Body of pancreas (tissue), 4 donors: ENCODE results near the gene SNX21. TPM values are rescaled to one million over a fixed set of nuclear protein-coding genes. Genes with fewer than 3 reads are reported as not detected.

Source experiments
- ATAC-seq: fragments of 150-250 bp; one replicate; pipeline ENCODE4 v1.9.1; 2016
- DNase-seq, 4 donors: peaks; one replicate each; pipeline ENCODE4 v3.0.0-alpha.2; 2019
- H3K27ac ChIP-seq, 4 donors: fragments of 200-600 bp; sonication (generic); 1 replicate in 3 of 4; 2 replicates in 1 of 4; pipeline versions ENCODE4 v1.5.1 to v1.6.1; 2016 to 2019; ENCODE audit warnings: mild to moderate bottlenecking in 1 of 4, mixed read lengths in 1 of 4, moderate library complexity in 1 of 4
- H3K27me3 ChIP-seq, 2 donors: fragments of 200-600 bp; sonication (generic); one replicate each; pipeline ENCODE4 v1.6.0; 2016; ENCODE audit warnings: mild to moderate bottlenecking in 1 of 2
- H3K36me3 ChIP-seq, 2 donors: fragments of 200-600 bp; sonication (generic); replicated peaks in 1 of 2; 2 replicates each; pipeline ENCODE4 v1.5.1; 2016; ENCODE audit warnings: low read depth in 2 of 2; ENCODE audit not compliant: insufficient read depth in 1 of 2
- H3K4me1 ChIP-seq: fragments of 200-600 bp; sonication (generic); one replicate; pipeline ENCODE4 v1.6.0; 2016
- H3K4me3 ChIP-seq, 2 donors: fragments of 200-600 bp; sonication (generic); 1 replicate in 1 of 2; 2 replicates in 1 of 2; pipeline ENCODE4 v1.5.1; 2016 to 2019
- H3K9me3 ChIP-seq, 3 donors: fragments of 200-600 bp; sonication (generic); 1 replicate in 2 of 3; 2 replicates in 1 of 3; pipeline ENCODE4 v1.5.1; 2016
- POLR2A ChIP-seq, 3 donors: fragments of 450-650 bp; IDR thresholded peaks; one replicate each; pipeline ENCODE4 v1.6.1; 2016; ENCODE audit warnings: antibody characterized with exemption in 3 of 3, mild to moderate bottlenecking in 2 of 3
- WGBS, 2 donors: methylation state at CpG; one replicate each; pipeline ENCODE4 v1.1.5; 2017; 5-methylcytosine and 5-hydroxymethylcytosine counted together
- intact Hi-C: fragments of 100-400 bp; cut with DNase I; formaldehyde crosslinking; loops from one replicate; pipeline ENCODE4 v1.15.1; 2023
- total RNA-seq, 2 donors: library from RNA; depleted of rRNA; stranded (reverse); fragments of >200 nt; gene quantifications; one replicate each; pipeline ENCODE4 v1.1.0, GENCODE V29; 2016
- TF ChIP-seq, protein P1 (sequence below), 7 experiments: fragments of 450-650 bp in 4 of 7; fragments of 200-600 bp in 3 of 7; sonication (generic) in 3 of 7; IDR thresholded peaks; one replicate each; pipeline ENCODE4 v1.5.1; 2016 to 2019; ENCODE audit warnings: antibody characterized with exemption in 7 of 7

SNX21 gene
- total RNA-seq, 2 donors from 2014 or later, result 42.8 to 46.5 TPM

DNA sequence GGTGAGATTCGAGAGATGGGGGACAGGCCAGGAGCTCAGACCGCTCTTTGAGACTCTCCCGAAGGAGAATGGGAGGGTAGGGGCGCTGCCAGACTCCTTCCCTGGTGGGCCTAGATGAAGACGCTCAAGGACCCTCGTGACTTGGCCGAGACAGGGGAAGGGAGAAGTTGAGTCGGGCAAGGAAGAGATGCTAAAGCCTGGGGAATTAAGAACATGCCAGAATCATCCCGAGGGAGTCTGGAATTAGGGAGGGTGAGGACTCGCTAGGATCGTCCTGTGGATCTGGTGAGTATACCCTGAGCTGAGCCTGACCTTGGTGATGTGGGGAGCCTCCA, 20.6 kb upstream of the SNX21 start:
- Histone ChIP-seq H3K4me3 (peak overlapping the region in 1 of 2 donors; percentile 41), H3K36me3 (peaks cover 0 to 16% of the 10 kb centered on the region in 2 donors), H3K27ac (no peak overlapping the region), H3K27me3 (no peaks in the 10 kb centered on the region), H3K9me3 (no peaks in the 10 kb centered on the region), H3K4me1 (peaks cover 6% of the 10 kb centered on the region)
- DNase-seq, result no peak
- 10 to 11% methylated on average over 10 to 11 of the region's 11 CpGs for WGBS, 2 donors
- ATAC-seq, result no peak
- intact Hi-C loops, result no loop called here
- no peak for TF ChIP-seq POLR2A (IDR thresholded peaks at IDR 0.05)
- TF ChIP-seq, protein P1, sequence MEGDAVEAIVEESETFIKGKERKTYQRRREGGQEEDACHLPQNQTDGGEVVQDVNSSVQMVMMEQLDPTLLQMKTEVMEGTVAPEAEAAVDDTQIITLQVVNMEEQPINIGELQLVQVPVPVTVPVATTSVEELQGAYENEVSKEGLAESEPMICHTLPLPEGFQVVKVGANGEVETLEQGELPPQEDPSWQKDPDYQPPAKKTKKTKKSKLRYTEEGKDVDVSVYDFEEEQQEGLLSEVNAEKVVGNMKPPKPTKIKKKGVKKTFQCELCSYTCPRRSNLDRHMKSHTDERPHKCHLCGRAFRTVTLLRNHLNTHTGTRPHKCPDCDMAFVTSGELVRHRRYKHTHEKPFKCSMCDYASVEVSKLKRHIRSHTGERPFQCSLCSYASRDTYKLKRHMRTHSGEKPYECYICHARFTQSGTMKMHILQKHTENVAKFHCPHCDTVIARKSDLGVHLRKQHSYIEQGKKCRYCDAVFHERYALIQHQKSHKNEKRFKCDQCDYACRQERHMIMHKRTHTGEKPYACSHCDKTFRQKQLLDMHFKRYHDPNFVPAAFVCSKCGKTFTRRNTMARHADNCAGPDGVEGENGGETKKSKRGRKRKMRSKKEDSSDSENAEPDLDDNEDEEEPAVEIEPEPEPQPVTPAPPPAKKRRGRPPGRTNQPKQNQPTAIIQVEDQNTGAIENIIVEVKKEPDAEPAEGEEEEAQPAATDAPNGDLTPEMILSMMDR (IDR thresholded peaks at IDR 0.05), result no peak

DNA sequence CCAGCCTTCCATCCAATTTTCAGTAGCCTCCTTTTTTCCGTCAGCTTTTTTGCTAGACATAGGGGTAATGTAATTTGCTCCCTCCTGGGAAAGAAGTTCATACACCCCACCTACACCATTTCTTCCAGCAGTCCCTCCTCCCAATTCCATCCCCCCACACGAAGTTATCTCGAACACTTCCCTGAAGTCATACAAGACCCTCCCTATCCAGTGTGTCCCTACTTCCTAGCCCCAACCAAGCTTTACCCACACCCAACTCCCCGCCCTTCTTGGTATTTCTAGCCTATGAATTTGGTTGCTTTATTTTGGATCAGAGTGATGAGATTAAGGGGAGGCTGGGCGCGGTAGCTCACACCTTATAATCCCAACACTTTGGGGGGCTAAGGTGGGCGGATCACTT, 20.1 kb upstream of the SNX21 start:
- ATAC-seq (no peak), DNase-seq (no peak)
- TF ChIP-seq, protein P1 (IDR thresholded peaks at IDR 0.05), result no peak
- TF ChIP-seq POLR2A (IDR thresholded peaks at IDR 0.05), result no peak
- Histone ChIP-seq H3K27me3 (no peaks in the 10 kb centered on the region), H3K36me3 (peaks cover 0 to 13% of the 10 kb centered on the region in 2 donors), H3K4me1 (peaks cover 6% of the 10 kb centered on the region), H3K9me3 (no peaks in the 10 kb centered on the region), H3K4me3 (no peak overlapping the region), H3K27ac (no peak overlapping the region)
- intact Hi-C loops, result no loop called here
- 55 to 63% methylated on average over 7 of the region's 7 CpGs for WGBS, 2 donors

DNA sequence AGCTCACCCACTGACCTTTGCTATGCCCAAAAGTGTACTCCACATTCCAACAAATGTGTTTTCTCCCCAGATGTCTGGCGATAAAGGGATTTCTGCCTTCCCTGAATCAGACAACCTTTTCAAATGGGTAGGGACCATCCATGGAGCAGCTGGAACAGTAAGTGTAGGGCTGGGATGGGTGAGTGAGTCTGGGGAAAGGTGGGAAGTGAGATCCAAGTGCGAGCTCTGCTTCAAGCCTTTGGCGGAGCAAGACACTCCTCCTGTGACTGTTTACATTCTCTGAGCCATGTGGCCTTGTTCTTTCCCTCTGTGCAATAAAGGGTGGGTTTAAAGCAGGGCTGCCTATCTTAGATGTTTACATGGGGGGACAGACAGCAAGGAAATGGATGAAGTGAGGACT, 19.3 kb upstream of the SNX21 start:
- 67 to 78% methylated on average over 3 of the region's 3 CpGs for WGBS, 2 donors
- Histone ChIP-seq H3K9me3 (no peaks in the 10 kb centered on the region), H3K4me3 (no peak overlapping the region), H3K27ac (no peak overlapping the region), H3K27me3 (no peaks in the 10 kb centered on the region), H3K36me3 (peaks cover 0 to 9% of the 10 kb centered on the region in 2 donors), H3K4me1 (peaks cover 6% of the 10 kb centered on the region)
- intact Hi-C loops, result no loop called here
- no peak for ATAC-seq
- TF ChIP-seq, protein P1 (IDR thresholded peaks at IDR 0.05), result no peak
- TF ChIP-seq POLR2A (IDR thresholded peaks at IDR 0.05), result no peak
- no peak for DNase-seq

DNA sequence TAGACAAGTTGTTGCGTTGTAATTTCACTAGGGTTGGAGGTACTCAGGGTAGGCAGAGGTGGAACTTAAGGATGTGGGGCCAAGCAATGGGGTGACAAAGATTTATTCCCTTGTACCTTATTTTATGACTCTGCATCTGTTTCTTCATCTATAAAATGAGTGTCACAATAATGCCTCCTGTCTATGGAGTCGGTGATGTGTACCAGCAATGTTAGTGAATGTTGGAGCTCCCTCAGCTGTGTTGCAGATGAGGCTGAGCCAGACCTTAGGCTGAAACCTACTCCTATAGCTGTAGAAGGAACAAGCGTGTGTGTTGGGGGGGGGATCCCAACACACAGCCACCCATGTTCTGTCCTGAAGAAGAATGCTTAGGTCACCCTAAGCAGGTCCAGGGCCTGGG, 16.6 kb upstream of the SNX21 start:
- Histone ChIP-seq H3K9me3 (no peaks in the 10 kb centered on the region), H3K36me3 (no peaks in the 10 kb centered on the region), H3K4me1 (peaks cover 6% of the 10 kb centered on the region), H3K4me3 (no peak overlapping the region), H3K27me3 (peaks cover 0 to 9% of the 10 kb centered on the region in 2 donors), H3K27ac (no peak overlapping the region)
- ATAC-seq (no peak), DNase-seq (no peak)
- WGBS, 2 donors, result 90% methylated on average over 3 of the region's 3 CpGs
- intact Hi-C loops, result no loop called here
- TF ChIP-seq, protein P1 (IDR thresholded peaks at IDR 0.05), result no peak
- no peak for TF ChIP-seq POLR2A (IDR thresholded peaks at IDR 0.05)

DNA sequence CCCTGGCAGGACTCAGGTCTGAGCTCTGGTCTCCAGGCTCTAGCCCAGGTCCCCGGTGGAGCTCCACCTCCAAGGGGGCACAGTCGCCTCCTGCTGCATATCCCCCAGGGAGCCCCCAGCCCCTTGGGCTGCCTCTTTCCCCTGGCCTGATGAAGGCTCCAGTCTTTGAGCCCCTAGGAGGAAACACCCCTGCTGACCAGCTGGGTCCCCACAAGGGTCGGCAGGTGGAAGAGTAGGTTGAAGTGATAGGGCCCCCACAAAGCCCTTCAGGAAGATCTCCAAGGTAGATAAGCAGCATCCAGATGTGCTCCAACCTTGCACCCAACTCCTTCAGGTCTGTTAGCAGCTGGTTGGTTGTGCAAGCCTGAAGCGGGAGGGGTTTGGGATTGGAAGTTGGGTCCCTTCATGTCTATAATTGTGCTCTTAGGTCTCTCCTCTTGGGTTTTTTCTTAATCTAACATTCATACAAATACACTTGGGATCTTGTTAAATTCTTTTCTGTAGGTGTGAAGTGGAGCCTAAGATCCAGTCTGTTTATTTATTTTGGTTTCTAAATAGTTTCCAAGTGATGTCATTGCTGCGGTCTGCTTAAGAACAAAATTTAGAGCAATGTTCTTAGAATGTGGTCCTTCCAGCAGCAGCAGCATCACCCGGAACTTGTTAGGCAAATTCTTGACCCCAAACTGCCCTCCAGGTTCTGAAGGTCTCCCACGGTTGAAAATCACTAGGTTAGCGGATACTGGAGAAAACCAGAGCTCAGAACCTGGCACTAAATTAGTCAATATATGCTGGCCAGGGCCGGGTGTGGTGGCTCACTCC, 16.0 kb upstream of the SNX21 start:
- DNase-seq (no peak), ATAC-seq (no peak)
- Histone ChIP-seq H3K9me3 (no peaks in the 10 kb centered on the region), H3K4me1 (peaks cover 7% of the 10 kb centered on the region), H3K27me3 (peaks cover 0 to 9% of the 10 kb centered on the region in 2 donors), H3K4me3 (no peak overlapping the region), H3K36me3 (no peaks in the 10 kb centered on the region), H3K27ac (no peak overlapping the region)
- 56 to 69% methylated on average over 9 of the region's 9 CpGs for WGBS, 2 donors
- intact Hi-C loops, result no loop called here
- no peak for TF ChIP-seq POLR2A (IDR thresholded peaks at IDR 0.05)
- TF ChIP-seq, protein P1 (IDR thresholded peaks at IDR 0.05), result no peak
